ENCODE measurements around the gene AIF1. TPM values are rescaled to one million over a fixed set of nuclear protein-coding genes. Genes with fewer than 3 reads are reported as not detected.

Gene AIF1
- polyA plus RNA-seq, 1 donor (not counting 4 experiments of a cell fraction or from before 2014, with no cell fraction given) = not detected

DNA sequence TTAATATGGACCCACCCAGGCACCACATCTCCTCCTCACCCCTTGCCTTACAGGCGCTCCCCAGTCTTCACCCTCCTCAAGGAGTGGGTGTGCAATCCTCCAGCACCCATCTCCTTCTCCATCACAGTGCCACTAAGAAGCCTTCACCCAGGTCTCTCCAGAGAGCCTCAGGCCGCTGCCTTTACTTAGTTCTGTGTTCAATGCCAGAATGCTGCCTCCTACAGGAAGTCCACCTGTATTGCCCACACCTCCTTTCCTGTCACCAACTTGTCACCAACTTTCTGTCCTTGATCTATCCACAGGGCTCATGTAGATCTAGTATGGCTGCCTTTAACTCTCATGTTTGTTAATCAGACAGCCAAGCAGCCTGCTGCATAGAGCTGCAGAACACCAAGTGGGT, 29.5 kb upstream of the AIF1 start:
- dilution Hi-C loops (cut with MboI; ENCODE audit: extremely low pct_ligation_motif_present, low sequenced_read_pairs) = no loop called here
- Histone ChIP-seq H3K36me3 (ENCODE audit: control insufficient read depth in 2 of 2, extremely low read depth in 1 of 2, insufficient read depth in 2 of 2, low read length in 2 of 2) (no peaks in the 10 kb centered on the region), H3K9ac (ENCODE audit: control insufficient read depth, extremely low read depth, insufficient read depth, low read length) (no peak overlapping the region), H3K79me2 (ENCODE audit: control insufficient read depth, insufficient read depth, low read length) (no peaks in the 10 kb centered on the region), H3K27me3 (ENCODE audit: control insufficient read depth, extremely low read depth, insufficient read depth, low read length) (peaks cover 3% of the 10 kb centered on the region), H4K20me1 (ENCODE audit: control insufficient read depth, extremely low read depth, insufficient read depth, low read length) (no peaks in the 10 kb centered on the region), H3K4me3 (ENCODE audit: control insufficient read depth in 2 of 3, extremely low read depth in 1 of 3, insufficient read depth in 2 of 3, low read depth in 1 of 3, low read length in 3 of 3) (no peak overlapping the region), H3K9me3 (ENCODE audit: control insufficient read depth, low read depth, low read length) (no peaks in the 10 kb centered on the region), H3K4me2 (ENCODE audit: control insufficient read depth, extremely low read depth, insufficient read depth, low read depth, low read length) (no peak overlapping the region), H3K27ac (ENCODE audit: control insufficient read depth, insufficient read depth, low read length) (no peak overlapping the region), H2AFZ (ENCODE audit: control insufficient read depth, low read length) (no peak overlapping the region), H3K9me1 (ENCODE audit: control insufficient read depth, extremely low read depth, insufficient read depth, low read length) (no peaks in the 10 kb centered on the region), H3K4me1 (ENCODE audit: control insufficient read depth, extremely low read depth, insufficient read depth, low read length) (peaks cover 4% of the 10 kb centered on the region)
- no peak for DNase-seq (ENCODE audit: low read depth, low spot score)
- TF ChIP-seq, protein P1, sequence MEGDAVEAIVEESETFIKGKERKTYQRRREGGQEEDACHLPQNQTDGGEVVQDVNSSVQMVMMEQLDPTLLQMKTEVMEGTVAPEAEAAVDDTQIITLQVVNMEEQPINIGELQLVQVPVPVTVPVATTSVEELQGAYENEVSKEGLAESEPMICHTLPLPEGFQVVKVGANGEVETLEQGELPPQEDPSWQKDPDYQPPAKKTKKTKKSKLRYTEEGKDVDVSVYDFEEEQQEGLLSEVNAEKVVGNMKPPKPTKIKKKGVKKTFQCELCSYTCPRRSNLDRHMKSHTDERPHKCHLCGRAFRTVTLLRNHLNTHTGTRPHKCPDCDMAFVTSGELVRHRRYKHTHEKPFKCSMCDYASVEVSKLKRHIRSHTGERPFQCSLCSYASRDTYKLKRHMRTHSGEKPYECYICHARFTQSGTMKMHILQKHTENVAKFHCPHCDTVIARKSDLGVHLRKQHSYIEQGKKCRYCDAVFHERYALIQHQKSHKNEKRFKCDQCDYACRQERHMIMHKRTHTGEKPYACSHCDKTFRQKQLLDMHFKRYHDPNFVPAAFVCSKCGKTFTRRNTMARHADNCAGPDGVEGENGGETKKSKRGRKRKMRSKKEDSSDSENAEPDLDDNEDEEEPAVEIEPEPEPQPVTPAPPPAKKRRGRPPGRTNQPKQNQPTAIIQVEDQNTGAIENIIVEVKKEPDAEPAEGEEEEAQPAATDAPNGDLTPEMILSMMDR (optimal IDR thresholded peaks at IDR 0.05 in 1 of 3, IDR thresholded peaks at IDR 0.05 in 1 of 3, conservative IDR thresholded peaks at IDR 0.05 in 1 of 3; ENCODE audit: extremely low read depth in 1 of 3, insufficient read depth in 2 of 3, low read length in 3 of 3) = peak; percentile 33 to 60 (median 46)
- no peak for TF ChIP-seq EZH2 (IDR thresholded peaks at IDR 0.05; ENCODE audit: low read length)
- no peak for FAIRE-seq

DNA sequence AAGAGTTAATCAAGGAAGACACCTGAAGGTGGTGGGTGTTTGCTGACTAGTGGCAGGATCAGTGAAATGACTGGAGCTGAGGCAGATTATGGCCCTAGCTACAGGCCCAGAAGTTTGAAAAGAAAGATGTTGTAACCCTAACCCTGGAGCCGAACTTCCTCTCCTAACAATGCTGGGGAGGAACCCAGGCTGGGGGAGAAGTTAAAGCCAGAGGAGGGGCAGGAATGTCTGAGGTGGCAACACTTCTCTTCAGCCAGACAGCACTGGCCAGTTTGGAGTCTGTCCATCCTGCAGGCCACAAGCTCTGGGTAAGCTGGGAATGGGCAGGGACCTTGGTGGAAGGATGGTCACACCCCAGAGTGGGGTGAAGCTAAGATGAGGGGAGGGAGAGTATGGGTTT, 29.0 kb upstream of the AIF1 start, which contains the start of gene LST1:
Gene LST1, plus strand, starts transcription at position 270 of the 400 bp plus-strand sequence. CDS start 1,023 bp downstream, outside the sequence.
- TF ChIP-seq, protein P1 (optimal IDR thresholded peaks at IDR 0.05 in 1 of 3, IDR thresholded peaks at IDR 0.05 in 1 of 3, conservative IDR thresholded peaks at IDR 0.05 in 1 of 3; ENCODE audit: extremely low read depth in 1 of 3, insufficient read depth in 2 of 3, low read length in 3 of 3) = no peak
- no peak for TF ChIP-seq EZH2 (IDR thresholded peaks at IDR 0.05; ENCODE audit: low read length)
- Histone ChIP-seq H3K36me3 (ENCODE audit: control insufficient read depth in 2 of 2, extremely low read depth in 1 of 2, insufficient read depth in 2 of 2, low read length in 2 of 2) (no peaks in the 10 kb centered on the region), H3K9me1 (ENCODE audit: control insufficient read depth, extremely low read depth, insufficient read depth, low read length) (no peaks in the 10 kb centered on the region), H3K27me3 (ENCODE audit: control insufficient read depth, extremely low read depth, insufficient read depth, low read length) (peaks cover 3% of the 10 kb centered on the region), H2AFZ (ENCODE audit: control insufficient read depth, low read length) (no peak within 1 kb of the TSS), H3K79me2 (ENCODE audit: control insufficient read depth, insufficient read depth, low read length) (no peaks in the 10 kb centered on the region), H3K4me3 (ENCODE audit: control insufficient read depth in 2 of 3, extremely low read depth in 1 of 3, insufficient read depth in 2 of 3, low read depth in 1 of 3, low read length in 3 of 3) (no peak within 1 kb of the TSS), H3K4me1 (ENCODE audit: control insufficient read depth, extremely low read depth, insufficient read depth, low read length) (peaks cover 4% of the 10 kb centered on the region), H4K20me1 (ENCODE audit: control insufficient read depth, extremely low read depth, insufficient read depth, low read length) (no peaks in the 10 kb centered on the region), H3K27ac (ENCODE audit: control insufficient read depth, insufficient read depth, low read length) (no peak within 1 kb of the TSS), H3K9me3 (ENCODE audit: control insufficient read depth, low read depth, low read length) (no peaks in the 10 kb centered on the region), H3K4me2 (ENCODE audit: control insufficient read depth, extremely low read depth, insufficient read depth, low read depth, low read length) (no peak within 1 kb of the TSS), H3K9ac (ENCODE audit: control insufficient read depth, extremely low read depth, insufficient read depth, low read length) (no peak within 1 kb of the TSS)
- DNase-seq (ENCODE audit: low read depth, low spot score) (no peak), FAIRE-seq (no peak)
- dilution Hi-C loops (cut with MboI; ENCODE audit: extremely low pct_ligation_motif_present, low sequenced_read_pairs) = no loop called here
